Limb (tissue), 2 donors: ENCODE data around the gene FAM50A.
A peak's percentile ranks its signal among the peaks of the same experiment; 100 is the strongest.

Experiments
- DNase-seq, 2 donors: peaks; one replicate each; pipeline ENCODE4 v3.0.0-alpha.2; 2016; ENCODE audit errors: extremely low spot score in 2 of 2

Gene FAM50A

DNA sequence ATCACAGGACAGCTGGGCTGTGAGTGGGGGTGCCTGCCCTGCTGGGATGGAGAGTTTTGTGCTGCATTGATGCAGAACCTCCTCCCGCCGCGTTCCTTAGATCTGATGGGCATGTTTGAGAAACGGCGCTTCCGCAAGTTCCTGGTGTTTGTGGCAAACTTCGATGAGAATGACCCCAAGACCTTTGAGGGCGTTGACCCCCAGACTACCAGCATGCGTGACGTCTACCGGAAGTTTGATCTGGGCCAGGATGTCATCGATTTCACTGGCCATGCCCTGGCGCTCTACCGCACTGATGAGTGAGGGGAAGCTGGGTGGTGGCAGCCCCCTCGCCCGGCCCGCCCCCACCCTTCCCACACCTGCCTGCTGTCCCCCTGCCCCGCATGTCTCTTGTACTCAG, 4.1 kb upstream of the FAM50A start:
- no peak for DNase-seq

DNA sequence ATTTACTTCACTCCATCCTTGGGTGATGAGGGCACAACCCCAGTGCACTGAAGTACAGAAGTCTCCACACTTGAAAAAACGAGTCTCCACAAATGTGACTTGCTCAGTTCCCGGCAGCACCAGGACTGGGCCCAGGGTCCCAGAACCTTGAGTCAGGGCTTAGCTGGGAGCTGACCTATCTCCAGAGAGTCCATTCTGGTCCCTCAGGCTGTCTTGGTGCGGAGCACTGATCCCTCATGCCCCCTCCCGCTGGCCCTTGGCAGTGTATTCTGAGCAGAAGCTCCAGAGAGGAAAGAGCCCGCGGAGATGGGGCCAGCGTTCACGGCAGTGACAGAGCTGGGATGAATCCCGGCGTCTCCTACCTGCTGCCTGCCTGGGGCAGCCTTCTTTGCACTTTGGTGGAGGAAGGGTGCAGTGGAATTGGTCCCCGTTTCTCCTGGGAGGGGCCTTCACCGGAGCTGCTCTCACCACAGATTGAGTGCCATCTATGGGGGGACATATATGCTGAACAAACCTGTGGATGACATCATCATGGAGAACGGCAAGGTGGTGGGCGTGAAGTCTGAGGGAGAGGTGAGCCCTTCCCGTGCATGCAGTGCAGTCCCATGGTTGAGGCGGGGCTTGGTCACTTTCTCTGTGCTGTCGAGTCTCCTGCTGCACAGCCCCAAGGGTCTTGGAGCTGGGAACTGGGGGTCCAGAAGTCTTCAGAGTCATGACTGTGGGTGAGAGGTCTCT, 3.2 kb upstream of the FAM50A start:
- no peak for DNase-seq

GRCh38 chrX:154441564-154441963, 2.4 kb upstream of the FAM50A start:
- DNase-seq, result no peak

GRCh38 chrX:154441984-154442707, 1.8 kb upstream of the FAM50A start:
- DNase-seq, result no peak

DNA sequence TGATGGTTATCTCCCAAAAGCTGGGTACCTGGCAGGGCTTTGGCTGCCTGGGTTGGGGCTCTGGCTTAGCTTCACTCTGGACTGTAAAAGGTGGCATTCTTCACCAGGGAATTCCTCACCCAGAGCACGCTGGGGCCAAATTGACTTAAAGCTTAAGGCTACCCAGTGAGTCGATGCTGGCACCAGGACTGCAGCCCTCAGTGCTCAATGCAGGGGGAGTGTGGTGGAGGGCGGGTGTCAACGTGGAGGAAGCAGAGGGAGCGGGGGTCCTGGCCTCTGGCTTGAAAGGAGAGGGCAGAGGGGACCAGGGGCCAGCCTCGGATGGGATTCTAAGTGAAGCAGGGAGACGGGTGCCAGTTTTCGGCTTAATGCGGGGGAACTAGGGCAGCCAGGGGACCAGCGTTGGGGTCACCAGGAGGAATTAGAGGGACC, 446 bp upstream of the FAM50A start:
- DNase-seq, result no peak

- no peak for DNase-seq
Measured at GRCh38 chrX:154444755-154445246, 860 bp downstream of the FAM50A start.

- no peak for DNase-seq
Measured at GRCh38 chrX:154445776-154446175, 1.8 kb downstream of the FAM50A start.

DNA sequence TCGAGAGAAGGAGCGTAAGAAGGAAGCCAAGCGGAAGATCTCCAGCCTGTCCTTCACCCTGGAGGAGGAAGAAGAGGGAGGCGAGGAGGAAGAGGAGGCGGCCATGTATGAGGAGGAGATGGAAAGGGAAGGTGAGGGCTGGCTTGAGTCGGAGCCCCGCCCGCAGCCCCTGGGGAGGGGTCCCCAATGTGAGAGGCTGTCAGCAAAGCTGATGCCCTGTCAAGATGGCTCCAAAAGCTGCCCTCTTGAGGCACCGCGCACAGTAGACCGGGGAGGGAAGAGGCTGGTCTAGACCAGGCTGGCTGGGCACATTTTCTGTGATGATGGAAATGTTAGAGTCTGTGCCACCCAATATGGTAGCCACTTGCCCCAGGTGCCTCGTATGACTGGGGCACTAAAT, 2.5 kb downstream of the FAM50A start:
- no peak for DNase-seq

DNA sequence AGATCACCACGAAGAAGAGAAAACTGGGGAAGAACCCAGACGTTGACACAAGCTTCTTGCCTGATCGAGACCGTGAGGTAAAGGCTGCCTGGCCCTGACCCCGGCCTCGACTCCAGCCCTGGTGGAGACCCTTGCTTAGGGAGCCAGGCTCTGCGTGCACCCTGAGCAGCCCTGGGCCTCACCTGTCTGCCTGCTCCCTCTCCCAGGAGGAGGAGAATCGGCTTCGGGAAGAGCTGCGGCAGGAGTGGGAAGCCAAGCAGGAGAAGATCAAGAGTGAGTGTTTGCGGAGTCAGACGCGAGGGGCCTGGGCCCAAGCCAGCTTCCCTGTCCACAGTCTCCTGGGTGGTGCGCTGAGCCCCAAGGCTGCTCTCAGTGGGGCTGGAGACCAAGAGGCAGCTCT, 4.5 kb downstream of the FAM50A start:
- no peak for DNase-seq

DNA sequence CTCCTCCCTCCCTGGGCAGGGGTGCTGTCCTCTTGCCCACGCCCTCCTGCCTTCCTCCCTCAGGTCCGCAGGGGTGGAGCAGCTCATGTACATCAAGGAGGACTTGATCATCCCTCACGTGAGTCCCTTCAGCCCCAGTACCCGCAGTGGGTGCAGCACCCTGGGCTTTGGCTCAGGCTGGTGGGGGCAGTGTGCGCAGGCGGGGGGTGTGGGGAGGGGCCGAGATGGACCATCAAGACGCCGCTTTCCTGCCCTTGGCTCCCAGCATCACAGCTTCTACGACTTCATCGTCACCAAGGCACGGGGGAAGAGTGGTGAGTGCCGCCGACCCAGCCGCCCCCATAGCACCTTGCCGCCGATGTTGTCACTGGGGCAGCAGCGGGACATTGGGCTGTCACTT, 5.7 kb downstream of the FAM50A start:
- DNase-seq, result no peak

DNA sequence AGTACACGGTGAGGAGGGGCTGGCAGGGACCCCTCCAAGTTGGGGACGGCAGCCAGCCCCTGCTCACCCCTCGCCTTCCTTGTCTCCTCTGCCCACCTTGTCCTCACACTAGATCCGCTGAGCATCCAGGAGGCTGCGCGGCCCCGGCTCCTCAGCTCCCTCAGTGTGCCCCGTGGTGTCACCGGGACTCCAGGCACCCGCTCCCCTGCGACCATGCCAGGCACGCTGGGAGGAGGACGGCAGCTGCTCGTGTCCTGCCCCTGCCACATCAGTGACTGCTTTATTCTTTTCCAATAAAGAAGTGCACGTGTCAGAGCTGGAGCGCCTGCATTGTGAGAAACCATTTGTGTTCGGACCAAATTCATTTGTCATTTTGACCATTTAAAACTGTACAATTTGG, 6.4 kb downstream of the FAM50A start:
- DNase-seq, result no peak

GRCh38 chrX:154452823-154453222, 8.9 kb downstream of the FAM50A start:
- no peak for DNase-seq

- DNase-seq, result no peak
Measured at GRCh38 chrX:154457491-154458115, 13.7 kb downstream of the FAM50A start.

DNA sequence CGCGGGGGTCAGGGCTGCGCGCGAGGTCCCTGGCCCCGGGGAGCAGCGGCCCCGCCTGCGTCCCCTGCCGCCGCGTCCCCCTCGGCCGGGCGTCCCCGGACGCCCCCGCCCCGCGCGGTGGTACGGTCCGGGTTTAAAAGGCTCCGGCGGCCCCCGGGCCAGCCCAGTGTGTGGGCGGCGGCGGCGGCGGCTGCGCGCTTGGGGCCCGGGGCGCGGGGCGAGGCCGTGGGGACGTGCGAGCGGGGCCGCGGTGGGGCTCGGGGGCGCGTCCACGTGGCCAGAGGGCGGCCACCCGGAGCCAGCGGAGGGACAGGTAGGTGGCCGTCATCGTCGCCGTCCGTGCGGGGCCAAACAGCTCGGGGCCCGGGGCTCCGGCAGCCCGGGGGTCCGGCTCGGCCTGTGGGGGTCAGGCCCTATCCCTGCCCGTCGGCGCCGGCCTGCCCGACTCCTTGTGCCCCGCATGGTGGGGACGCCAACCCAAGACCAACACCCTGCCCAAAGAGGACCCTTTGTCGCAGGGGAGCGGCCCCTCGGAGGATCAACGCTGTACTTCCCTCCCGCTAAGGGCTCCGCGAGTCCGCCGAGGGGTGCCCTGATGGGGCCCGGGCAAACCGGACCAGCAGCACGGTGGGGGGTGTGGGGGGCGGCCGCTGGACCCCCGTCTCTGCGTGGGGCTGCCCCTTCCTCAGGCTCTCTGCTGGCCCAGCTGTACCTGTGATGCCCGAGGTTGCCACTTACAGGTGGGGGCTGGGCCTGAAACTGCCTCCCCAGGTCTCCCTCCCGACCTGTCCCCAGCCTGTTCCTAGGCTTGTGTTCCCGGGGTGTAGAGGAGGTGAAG, 14.4 kb downstream of the FAM50A start, which contains the start of gene PLXNA3:
TSS of gene PLXNA3 (plus strand) at position 166 of the 838 bp plus-strand sequence. CDS start 1,903 bp downstream, outside the sequence.
- DNase-seq, result peak in 1 of 2 donors; percentile 74

GRCh38 chrX:154458954-154459778, 15.2 kb downstream of the FAM50A start:
- DNase-seq, result peak in 1 of 2 donors; percentile 39

DNA sequence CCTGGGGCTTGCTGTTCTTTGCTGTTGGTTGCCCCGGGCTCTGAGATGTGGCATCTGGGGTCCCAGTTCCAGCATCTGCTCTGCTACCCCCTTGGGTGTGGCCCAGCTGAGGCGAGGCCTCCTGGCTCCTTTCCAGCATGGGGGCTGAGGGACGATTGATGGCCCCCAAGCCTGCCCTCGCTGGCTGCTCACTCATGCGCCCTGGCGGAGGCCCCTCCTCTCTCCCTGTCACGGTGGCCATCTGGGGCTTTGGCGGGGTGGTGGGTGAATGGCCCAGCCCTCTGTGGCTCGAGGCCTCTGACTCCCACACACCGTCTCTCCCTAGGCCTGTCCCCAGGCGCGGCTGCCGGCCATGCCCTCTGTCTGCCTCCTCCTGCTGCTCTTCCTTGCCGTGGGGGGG, 15.9 kb downstream of the FAM50A start:
- DNase-seq, result no peak

DNA sequence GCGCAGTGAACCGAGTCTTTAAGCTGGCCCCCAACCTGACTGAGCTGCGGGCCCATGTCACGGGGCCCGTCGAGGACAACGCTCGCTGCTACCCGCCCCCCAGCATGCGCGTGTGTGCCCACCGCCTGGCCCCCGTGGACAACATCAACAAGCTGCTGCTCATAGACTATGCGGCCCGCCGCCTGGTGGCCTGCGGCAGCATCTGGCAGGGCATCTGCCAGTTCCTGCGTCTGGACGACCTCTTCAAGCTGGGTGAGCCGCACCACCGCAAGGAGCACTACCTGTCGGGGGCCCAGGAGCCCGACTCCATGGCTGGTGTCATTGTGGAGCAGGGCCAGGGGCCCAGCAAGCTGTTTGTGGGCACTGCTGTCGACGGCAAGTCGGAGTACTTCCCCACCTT, 16.4 kb downstream of the FAM50A start:
- no peak for DNase-seq

- no peak for DNase-seq
Measured at GRCh38 chrX:154462396-154462795, 18.5 kb downstream of the FAM50A start.

GRCh38 chrX:154463611-154464220, 19.8 kb downstream of the FAM50A start:
- no peak for DNase-seq

GRCh38 chrX:154464806-154465365, 20.9 kb downstream of the FAM50A start:
- DNase-seq, result no peak
